Measurements from ENCODE around the gene IL3.

The IL3 gene, protein sequence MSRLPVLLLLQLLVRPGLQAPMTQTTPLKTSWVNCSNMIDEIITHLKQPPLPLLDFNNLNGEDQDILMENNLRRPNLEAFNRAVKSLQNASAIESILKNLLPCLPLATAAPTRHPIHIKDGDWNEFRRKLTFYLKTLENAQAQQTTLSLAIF

DNA sequence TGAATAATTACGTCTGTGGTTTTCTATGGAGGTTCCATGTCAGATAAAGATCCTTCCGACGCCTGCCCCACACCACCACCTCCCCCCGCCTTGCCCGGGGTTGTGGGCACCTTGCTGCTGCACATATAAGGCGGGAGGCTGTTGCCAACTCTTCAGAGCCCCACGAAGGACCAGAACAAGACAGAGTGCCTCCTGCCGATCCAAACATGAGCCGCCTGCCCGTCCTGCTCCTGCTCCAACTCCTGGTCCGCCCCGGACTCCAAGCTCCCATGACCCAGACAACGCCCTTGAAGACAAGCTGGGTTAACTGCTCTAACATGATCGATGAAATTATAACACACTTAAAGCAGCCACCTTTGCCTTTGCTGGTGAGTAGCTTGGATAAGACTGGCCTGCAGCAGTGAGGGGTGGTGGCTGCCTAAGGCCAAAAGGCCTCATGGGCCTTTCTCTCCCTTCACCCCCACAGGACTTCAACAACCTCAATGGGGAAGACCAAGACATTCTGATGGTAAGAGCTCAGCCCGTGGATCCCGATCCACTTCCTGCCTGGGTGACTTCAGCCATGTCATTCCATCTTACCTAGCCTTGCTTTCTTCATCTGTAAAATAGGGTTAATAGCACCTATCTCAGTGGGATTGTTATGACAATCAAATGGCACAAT is at the start of gene IL3:
Gene IL3, plus strand, starts transcription at position 155 of the 661 bp plus-strand sequence. Its CDS starts 52 bp downstream, at position 207.
- DNase-seq (ENCODE audit: low spot score): no peak

DNA sequence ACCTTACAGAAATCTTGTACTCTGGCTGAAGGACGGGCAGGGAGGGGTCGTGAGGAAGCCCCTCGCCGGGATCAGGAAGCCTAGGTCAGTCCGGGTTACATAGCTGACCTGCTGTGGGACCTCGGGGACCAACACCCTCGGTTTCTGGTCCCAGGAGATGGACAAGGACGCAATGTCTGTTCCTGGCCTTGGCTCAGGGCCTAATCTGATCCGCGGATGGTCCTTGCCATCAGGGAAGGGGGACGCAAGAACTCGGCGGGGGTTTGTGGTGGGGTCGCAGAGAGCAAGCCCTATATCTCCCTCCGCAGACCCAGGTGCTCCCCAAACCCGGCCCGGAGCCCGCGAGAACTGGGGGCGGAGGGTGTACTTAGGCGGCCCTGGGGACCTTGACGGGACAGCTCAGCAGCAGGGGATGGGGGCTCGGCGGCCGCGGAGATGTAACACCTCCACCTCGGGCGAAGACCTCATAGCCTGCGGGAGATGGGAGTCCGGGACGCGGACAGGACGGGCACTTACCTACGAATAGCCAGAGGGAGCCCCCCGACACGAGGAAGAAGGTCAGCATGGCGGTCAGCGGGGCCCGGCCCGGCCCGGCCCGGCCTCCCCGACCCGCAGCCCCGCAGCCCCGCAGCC is 49.4 kb upstream of the IL3 start:
- DNase-seq (ENCODE audit: low spot score): no peak

DNA sequence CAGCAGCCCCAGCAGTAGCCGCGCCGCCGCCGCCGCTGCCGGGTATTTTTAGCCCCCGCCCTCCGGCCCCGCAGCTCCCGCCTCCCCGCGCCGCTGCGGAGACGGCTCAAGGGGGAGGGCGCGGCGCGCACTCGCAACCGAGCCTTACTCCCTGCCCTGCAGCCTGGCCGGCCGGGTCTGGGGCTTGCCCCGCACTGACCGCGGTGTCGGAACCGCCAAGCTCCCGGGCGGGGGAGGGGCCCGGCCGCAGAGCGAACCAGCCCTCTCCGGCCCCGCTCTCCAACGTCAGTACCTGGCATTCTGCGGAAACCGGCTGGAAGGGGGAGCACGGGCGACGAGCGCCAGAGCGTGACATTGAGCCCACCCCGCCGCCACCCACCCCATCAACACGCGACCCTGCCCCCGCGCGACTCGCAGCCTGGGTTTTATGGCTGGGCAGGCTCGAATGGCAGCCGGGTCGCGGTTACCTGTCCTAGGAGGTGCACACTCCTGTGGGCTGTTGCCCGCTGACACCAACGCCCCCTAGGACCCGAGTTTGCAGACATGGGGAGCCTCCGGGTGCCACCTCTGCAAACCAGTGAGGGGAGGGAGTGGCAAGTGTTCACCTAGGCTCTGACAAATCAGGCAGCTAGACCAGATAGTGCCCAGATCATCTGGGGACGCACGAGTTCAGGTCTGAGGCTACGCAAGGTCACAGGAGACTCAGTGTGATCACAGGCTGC is 48.7 kb upstream of the IL3 start, which contains the start of gene ACSL6:
Gene ACSL6, minus strand, starts transcription at position 37 of the 722 bp plus-strand sequence. CDS start 105 bp downstream, outside the sequence.
- DNase-seq (ENCODE audit: low spot score): no peak

GRCh38 chr5:132012371-132013005 is 48.0 kb upstream of the IL3 start:
- DNase-seq (ENCODE audit: low spot score): no peak

DNA sequence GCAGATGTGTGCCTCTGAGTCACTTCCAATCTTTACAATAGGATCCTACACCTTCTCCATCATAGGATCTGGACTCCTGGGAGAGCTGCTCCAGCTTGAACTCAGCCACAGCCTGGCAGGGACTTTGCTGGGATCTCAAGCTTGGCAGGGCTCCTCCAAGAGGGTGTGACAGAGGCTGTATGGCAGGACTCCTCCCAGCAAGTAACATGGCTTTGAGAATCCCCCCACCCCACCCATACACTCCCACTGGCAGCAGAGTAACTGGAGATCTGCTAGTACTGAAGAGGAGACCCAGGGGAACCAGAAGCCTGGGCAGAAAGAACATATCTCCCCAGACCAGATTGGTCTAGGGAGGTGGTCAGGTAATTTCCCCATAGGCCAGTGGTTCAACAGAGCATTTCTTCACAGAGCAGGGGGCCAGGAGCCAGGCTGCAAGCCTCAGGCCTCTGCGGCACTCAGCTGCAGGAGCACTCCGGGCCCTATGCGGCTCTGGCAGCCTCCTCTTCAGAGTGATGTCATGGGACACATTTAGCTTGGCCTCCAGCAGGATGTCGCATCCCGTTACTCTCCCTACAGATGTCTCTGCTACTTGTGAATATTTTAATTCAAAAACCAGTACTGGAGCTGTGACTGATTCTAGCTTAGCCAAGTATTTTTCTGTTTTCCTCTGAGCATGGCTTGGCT is 47.3 kb upstream of the IL3 start:
- DNase-seq (ENCODE audit: low spot score): no peak

GRCh38 chr5:132013711-132014110 is 46.7 kb upstream of the IL3 start:
- DNase-seq (ENCODE audit: low spot score): no peak

DNA sequence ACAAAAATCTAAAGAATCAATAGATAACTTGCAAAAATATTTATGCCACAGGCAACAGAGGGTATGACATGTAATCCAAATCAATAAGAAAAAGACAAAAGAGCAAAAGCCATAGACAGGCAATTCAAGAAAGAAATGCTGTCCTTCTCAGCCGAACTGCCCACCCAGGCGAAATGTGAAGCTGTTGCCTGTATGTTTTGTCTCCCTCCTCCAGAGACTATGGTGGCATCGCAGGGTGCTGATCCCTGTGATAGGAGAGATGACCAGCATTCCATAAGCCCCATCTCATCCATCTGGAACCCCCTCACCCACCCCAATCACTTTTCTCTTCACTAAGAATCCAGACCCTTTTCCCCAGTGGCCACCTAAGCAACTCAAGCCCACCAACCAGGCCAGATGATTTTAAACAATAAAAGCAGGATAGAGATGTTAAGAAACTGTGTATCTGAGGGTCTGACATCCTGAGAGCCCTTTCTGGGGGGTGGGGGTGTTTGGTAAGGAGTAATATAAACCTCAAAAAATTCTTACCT is 43.7 kb upstream of the IL3 start:
- DNase-seq (ENCODE audit: low spot score): no peak

- DNase-seq (ENCODE audit: low spot score): no peak
Observed at GRCh38 chr5:132017316-132017715, 43.1 kb upstream of the IL3 start.

DNA sequence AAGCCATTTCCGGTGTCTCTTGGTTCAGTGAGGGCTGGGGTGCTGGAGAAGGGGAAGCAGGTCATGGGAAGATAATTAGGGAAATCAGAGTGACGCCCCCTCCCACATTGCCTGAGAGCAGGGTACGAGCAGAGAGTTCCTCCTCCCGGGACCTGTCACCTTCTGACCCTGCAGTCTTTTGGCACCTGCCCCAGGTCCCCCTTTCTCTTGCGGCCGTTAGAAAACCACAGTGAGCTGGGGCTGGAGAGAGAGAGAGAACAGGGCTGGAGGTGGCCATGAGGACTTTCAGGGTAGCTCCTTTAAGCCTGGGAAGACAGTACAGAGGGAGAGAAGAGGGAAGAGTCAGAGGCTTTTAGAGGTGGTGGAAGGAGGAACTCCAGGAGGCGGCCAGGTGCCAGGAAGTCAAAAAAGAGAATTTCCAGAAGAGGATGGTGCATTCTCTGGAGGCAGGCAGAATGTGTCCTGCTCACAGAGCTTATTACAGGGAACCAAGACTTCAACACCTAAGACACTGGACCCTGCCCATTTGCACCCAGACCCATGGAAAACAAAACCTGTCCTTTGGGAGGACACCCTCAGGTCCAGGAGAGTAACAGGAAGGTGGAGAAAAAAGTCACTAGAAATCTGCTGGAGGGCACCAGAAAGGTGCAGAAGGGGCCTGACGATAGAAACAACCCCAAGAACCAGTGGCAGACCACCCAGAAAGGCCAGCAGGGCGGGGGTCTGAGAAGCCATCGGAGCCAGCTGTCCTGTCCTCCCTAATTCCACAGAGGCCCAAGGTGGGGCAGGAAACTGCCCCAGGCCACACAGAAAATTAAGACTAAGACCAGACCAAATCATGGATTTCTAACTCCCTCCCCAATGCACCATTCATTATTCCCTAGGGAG is 42.5 kb upstream of the IL3 start:
- no peak for DNase-seq (ENCODE audit: low spot score)

DNA sequence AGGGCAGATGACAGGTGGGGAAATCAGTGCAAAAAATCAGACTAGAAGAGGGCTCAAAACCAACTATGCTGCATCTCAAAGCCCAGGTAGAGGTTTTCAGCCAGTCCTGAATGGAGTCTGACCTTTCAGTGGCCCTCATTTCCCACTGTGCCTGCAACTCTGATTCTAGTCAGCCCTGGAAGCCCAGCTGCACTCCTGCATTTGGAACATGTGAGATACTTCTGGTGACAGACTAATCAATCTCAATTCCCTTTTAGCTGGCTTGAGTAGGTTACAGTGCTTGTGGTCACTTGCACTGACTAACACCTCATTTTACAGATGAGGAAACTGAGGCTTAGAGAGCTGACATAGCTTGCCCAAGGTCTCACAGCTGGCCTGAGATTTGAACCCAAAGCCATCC is 41.1 kb upstream of the IL3 start:
- DNase-seq (ENCODE audit: low spot score): no peak

DNA sequence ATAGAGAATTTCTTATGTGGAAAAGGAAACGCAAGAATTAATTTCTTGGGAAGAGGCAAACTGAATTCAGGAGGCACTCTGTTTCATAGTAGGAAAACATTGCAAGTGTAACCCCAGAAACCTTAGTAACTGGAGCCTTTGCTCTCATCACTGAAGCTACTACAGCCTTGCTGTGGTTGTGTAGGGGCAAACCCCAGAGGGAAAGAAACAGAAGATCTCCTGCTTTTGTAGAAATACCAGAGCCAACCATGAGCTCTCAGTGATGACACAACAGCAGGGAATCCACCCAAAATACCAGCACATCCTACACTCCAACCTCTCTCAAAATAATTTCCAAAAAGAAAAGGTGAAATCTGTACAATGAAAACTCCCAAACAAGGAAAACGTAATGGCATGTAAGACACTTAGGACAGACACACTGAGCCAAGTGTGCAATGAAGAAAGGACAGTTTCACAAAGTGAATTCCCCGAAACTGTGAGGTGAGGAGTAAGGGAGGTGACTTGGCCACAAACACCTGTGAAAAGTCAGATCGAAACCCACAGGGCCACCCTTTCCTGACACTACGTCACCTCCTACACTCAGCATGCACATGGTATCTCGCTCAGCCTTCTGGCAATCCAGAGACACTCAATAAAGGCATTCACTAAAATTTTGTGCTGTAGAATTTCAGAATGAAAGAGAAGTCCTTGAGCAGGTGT is 40.4 kb upstream of the IL3 start:
- no peak for DNase-seq (ENCODE audit: low spot score)

DNA sequence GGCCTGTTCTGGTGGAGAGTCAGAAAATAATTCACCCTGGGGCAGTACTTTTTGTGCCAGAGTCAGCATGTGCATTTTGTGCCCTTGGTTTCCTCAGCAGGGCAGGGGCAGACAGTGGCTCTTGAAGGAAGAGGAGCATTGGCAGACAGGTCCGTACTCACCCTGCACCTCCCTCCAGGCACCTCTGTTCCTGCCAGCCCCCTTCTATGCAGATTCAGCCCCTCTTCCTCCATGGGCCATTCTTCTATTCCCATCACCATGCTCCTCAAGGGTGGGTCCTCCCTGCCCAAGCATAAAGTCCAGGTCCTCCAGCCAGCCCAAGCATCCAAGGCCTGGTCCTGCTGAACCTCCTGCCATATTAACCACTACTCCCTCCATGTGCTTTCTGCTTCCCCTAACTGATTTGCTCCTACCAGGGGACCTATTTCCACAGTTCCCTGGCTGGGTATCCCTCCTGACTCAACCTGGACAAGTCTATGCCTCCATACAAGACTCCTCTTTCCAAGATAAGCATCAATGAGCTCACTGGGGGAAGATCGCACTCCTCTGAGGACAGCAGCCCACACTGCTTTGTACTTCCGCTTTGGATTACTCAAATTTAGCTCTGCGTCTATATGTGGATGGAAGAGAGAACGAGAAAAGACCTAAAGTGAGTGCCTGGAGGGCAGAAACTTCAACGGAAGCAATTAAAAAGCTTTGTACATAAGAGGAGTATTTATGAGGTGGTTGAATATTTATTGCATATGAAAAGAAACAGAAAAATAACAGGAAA is 39.7 kb upstream of the IL3 start:
- DNase-seq (ENCODE audit: low spot score): no peak

- no peak for DNase-seq (ENCODE audit: low spot score)
Observed at GRCh38 chr5:132021654-132022053, 38.8 kb upstream of the IL3 start.

GRCh38 chr5:132022737-132023136 is 37.7 kb upstream of the IL3 start:
- no peak for DNase-seq (ENCODE audit: low spot score)

GRCh38 chr5:132023258-132024116 is 37.0 kb upstream of the IL3 start:
- no peak for DNase-seq (ENCODE audit: low spot score)

DNA sequence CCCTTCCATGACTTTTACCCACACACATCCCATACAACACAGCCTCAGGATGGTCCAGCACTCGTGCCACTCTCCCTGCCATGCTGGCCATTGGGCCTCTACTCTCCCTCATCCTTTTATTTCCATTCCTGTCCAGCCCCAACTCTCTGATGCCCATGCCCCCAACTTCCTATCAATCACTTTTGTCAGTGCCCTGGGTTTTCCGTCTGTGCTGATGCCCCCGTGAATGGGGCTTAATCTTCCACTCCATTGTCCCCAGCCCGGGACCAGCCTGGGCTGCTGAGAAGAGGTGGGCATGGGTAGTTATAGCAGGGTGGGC is 36.4 kb upstream of the IL3 start:
- no peak for DNase-seq (ENCODE audit: low spot score)

- DNase-seq (ENCODE audit: low spot score): no peak
Observed at GRCh38 chr5:132024789-132025402, 35.6 kb upstream of the IL3 start.

Measured in putamen (tissue), 1 donor.